Right renal cortex interstitium (tissue), 3 donors: Measurements from ENCODE around the gene TMEM63C. TPM values are rescaled to one million over a fixed set of nuclear protein-coding genes. Genes with fewer than 3 reads are reported as not detected.
A peak's percentile ranks its signal among the peaks of the same experiment; 100 is the strongest.

Experiments
- DNase-seq, 3 donors: peaks; one replicate each; pipeline ENCODE4 v3.0.0-alpha.2; 2013; ENCODE audit warnings: low read depth in 3 of 3, low spot score in 2 of 3
- polyA plus RNA-seq, 3 donors: library from polyadenylated mRNA; unstranded; fragments of 120-200 nt; gene quantifications; one replicate each; pipeline ENCODE4 v1.2.1, GENCODE V29; 2013; ENCODE audit not compliant: insufficient read length in 3 of 3

Gene TMEM63C
- polyA plus RNA-seq, 3 donors, result 0.79 to 2.1 (median 1.5) TPM

GRCh38 chr14:77190977-77191376 lies 9.4 kb downstream of the TMEM63C start:
- DNase-seq, result no peak

DNA sequence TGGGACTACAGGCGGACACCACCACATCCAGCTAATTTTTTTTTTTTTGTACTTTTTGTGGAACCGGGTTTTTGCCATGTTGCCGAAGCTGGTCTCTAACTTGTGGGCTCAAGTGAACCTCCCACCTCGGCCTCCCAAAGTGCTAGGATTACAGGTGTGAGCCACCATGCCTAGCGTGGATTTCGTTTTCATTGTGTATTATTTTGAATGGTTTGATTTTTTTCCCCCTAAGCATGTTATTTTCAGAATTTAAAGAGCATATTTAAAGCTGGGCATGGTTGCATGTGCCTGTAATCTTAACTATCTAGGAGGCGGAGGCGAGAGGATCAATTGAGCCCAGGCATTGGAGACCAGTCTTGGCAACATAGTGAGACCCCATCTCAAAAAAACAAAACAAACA lies 13.1 kb downstream of the TMEM63C start:
- no peak for DNase-seq

DNA sequence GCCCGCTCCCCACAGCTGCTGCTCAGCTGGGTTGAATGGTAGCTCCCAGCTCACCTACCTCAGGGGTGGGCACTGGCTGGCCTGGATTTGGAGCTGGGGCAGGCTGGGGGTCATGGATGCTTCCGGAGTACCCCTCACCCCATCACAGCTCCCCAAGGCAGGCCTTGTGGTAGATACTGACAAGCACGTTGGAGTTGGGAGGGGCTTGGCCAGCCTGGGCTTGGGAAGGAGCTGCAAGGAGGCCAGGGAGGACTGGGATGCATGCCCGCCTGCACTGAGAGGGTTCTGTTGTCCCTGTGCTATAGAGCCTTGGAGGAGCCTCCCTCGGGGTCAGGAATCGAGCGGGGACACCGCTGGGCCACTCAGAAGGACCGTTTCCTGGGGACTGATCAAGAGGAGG lies 14.2 kb downstream of the TMEM63C start:
- DNase-seq, result no peak

DNA sequence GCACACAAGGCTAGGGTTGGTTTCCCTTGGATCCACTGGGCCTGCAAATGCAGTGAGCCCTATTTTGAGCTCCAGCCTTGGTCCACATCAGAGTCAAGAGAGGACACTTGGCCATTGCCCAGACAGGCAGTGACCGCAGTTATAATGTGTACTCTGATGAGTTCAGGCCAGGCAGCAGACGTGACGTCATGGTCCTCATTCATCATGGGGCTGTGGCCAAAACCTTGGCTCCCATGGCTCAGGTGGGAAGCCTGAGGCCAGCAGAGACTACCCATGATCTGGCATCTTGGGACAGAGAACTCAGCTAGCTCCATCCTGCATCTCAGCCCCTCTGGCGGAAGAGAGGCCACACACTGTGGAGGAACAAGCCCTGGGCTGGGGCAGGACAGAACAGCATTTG lies 16.4 kb downstream of the TMEM63C start:
- no peak for DNase-seq

GRCh38 chr14:77198561-77198960 lies 17.0 kb downstream of the TMEM63C start:
- no peak for DNase-seq

DNA sequence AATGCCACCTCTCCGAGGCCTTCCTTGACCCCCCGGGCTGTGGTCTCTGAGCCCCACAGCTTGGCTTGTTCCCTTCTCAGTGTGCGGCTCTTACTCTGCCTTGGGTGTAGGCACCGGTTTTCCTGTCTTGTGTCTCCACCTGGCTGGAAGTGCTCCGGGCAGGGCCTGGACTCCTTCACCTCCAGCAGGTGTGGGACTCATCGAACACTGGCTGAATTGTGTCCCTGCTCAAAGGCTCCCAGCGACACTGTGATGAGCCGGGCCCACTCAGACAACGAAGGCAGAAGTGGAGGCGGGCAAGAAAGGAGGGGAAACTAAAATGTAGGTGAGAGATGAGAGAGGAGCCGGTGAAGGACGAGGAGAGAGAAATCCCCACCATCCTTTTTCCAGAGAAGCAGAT lies 18.0 kb downstream of the TMEM63C start:
- DNase-seq, result no peak

DNA sequence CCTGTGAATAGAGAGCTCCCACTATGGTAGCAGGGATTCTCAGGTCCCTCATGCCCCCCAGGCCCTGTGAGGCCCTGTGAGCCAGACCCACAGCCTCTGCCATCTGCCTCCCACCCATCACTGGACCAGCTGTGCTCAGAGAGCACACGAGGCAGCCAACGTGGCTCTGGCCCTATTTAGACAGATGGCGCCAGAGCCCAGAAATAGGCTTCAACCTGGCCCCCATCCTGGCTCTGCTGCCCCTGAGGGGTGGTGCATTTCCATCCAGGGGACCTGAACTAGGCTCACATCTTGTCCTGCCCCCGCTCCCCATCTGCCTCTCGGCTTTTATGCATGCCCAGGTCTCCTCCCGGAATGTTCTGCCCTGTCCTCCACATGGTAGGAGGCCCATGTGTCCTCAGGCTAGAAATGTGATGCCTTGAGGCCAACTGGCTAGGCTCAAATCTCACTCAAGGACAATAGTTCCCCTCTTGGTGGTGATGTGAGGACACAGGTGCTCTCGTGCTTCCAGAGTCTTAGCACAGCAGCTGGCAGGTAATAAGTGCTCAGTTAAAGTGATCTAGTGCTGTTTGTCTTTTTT lies 18.9 kb downstream of the TMEM63C start:
- DNase-seq, result no peak

DNA sequence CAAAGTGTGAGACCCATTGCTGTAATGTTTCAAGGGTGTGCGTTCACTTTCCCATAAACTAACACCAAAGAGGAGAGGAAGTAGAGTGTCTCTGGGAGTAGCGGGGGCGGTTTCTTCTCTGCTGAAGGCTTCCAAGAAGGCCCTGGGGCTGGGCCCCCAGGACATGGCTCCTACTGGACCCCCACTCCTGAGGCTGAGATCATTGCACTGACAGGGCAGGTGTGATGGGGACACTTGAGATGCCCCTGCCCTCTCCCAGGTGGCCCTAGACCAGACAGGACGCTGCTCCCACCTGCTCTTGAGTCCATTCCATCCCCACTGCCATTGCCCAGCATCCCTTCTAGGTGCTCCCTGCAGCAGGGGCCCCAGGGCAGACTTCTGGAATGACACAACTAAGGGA lies 20.1 kb downstream of the TMEM63C start:
- no peak for DNase-seq

DNA sequence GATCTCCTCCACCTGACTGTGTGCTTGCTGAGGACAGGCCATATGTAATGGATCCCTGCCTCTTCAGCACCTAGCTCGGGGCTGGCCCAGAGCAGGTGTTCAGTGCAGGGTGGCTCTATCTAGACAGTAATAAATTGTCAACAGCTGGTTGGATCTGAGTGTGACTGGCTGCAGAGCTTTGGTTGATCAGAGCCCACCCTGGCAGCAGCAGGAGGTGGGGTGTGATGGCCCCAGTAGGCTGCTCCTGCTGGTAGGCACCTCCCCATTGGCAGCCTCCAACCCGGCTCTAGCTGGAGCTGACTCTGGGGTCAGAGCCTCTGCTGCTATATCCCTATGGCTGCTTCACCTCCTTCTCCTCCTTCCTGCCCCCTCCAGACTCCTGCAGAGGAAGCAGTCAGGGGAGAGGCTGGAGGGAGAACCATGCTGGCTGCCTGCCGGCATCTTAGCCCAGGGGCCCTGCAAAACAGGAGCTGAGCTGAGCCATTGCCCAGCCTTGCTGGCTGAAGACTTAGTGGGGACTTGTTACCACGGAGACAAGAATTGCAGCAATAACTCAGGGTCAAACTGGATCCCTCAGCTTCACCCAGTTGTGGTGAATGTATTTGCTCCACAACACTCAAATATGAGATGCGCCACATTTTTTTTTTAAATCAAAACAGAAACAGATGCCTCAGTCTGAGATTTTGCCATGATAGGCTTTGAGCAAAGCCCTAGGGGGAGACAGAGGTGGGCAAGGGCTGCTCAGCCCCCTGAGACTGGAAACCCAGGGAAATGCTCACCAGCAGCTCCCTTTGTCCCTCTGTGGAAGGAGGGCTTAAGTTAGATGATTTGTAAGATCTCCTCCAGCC lies 22.2 kb downstream of the TMEM63C start:
- no peak for DNase-seq

DNA sequence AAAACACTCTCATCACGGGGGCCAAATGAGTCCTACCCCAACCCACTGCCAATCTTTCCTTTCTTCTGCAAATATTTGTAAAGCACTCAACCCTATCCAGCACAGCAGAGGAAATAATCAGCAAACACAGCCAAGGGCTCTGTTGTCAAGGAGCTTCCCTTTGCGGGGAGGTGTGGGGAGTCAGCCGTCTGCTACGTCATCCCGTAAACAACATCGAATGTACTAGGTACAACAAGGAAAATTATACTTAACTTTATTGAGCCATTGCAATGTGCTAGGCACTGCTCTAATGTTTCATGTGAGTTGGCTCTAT lies 22.8 kb downstream of the TMEM63C start:
- DNase-seq, result no peak

- no peak for DNase-seq
Observed at GRCh38 chr14:77204907-77205306, 23.3 kb downstream of the TMEM63C start.

- no peak for DNase-seq
Observed at GRCh38 chr14:77205566-77205965, 24.0 kb downstream of the TMEM63C start.

- no peak for DNase-seq
Observed at GRCh38 chr14:77206261-77206824, 24.7 kb downstream of the TMEM63C start.

GRCh38 chr14:77206877-77207389 lies 25.3 kb downstream of the TMEM63C start:
- DNase-seq, result no peak

GRCh38 chr14:77208291-77208978 lies 26.8 kb downstream of the TMEM63C start:
- peak; percentile 63 to 85 (median 77) for DNase-seq

GRCh38 chr14:77208979-77209318 lies 27.4 kb downstream of the TMEM63C start:
- no peak for DNase-seq

- DNase-seq, result no peak
Observed at GRCh38 chr14:77212097-77212870, 30.7 kb downstream of the TMEM63C start.

GRCh38 chr14:77212943-77213678 lies 31.5 kb downstream of the TMEM63C start:
- DNase-seq, result no peak

DNA sequence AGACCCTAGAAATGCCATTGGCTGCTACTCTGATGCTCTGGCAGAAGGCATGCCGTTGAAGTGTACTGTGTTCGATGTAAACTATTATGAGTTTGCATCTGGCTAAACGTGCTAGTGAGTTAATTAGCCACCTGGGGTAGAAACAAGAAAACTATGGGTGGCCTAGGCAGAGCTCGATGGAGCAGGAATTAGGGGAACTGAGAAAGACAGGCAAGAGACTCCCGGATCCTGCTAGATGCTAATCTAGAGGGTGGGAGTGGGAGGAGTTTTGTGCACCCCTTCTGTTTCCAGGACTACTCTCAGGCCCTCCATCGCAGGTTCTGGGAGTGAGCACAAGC lies 32.0 kb downstream of the TMEM63C start:
- DNase-seq, result no peak

- no peak for DNase-seq
Observed at GRCh38 chr14:77214216-77214615, 32.6 kb downstream of the TMEM63C start.
